MM.1S (cell line): Measurements from ENCODE around the gene R3HDM2.

ENCODE experiments used
- DNase-seq: peaks from one replicate; pipeline ENCODE4 v3.0.0-alpha.2; 2015
- H2AFZ ChIP-seq: fragments of 300-600 bp; sonication (generic); 2 replicates; pipeline ENCODE4 v1.6.0; 2016; ENCODE audit warnings: antibody characterized with exemption, low read length
- H3F3A ChIP-seq: fragments of 300-600 bp; sonication (generic); 2 replicates; pipeline ENCODE4 v1.6.1; 2016; ENCODE audit warnings: mild to moderate bottlenecking, antibody characterized with exemption, low read length, moderate library complexity, mixed read lengths; ENCODE audit not compliant: insufficient read depth
- H3K27ac ChIP-seq: fragments of 300-600 bp; sonication (generic); 2 replicates; pipeline ENCODE4 v1.5.1; 2016; ENCODE audit warnings: mild to moderate bottlenecking, low read length
- H3K27me3 ChIP-seq: fragments of 300-600 bp; sonication (generic); replicated peaks from 2 replicates; pipeline ENCODE4 v1.6.0; 2016; ENCODE audit warnings: low read length; ENCODE audit not compliant: insufficient read depth
- H3K36me3 ChIP-seq: fragments of 300-600 bp; sonication (generic); replicated peaks from 2 replicates; pipeline ENCODE4 v1.6.1; 2016; ENCODE audit warnings: mild to moderate bottlenecking, low read length, mixed read lengths; ENCODE audit not compliant: insufficient read depth
- H3K4me1 ChIP-seq: fragments of 300-600 bp; sonication (generic); 2 replicates; pipeline ENCODE4 v1.6.1; 2016; ENCODE audit warnings: low read length, mixed read lengths
- H3K4me2 ChIP-seq: fragments of 300-600 bp; sonication (generic); 2 replicates; pipeline ENCODE4 v1.6.0; 2016; ENCODE audit warnings: low read depth, low read length
- H3K4me3 ChIP-seq: fragments of 300-600 bp; sonication (generic); 2 replicates; pipeline ENCODE4 v1.5.1; 2016; ENCODE audit warnings: low read length, mixed read lengths
- H3K79me2 ChIP-seq: fragments of 300-600 bp; sonication (generic); 2 replicates; pipeline ENCODE4 v1.6.1; 2016; ENCODE audit warnings: mixed run types, low read length, mixed read lengths
- H3K9ac ChIP-seq: fragments of 300-600 bp; sonication (generic); 2 replicates; pipeline ENCODE4 v1.6.1; 2016; ENCODE audit warnings: low read length, mixed read lengths
- H3K9me2 ChIP-seq: fragments of 300-600 bp; sonication (generic); replicated peaks from 2 replicates; pipeline ENCODE4 v1.6.1; 2016; ENCODE audit warnings: mild to moderate bottlenecking, low read length, mixed read lengths; ENCODE audit not compliant: insufficient read depth
- H3K9me3 ChIP-seq: fragments of 300-600 bp; sonication (generic); replicated peaks from 2 replicates; pipeline ENCODE4 v1.6.1; 2016; ENCODE audit warnings: mild to moderate bottlenecking, low read length, mixed read lengths; ENCODE audit not compliant: insufficient read depth
- H4K20me1 ChIP-seq: fragments of 300-600 bp; sonication (generic); 2 replicates; pipeline ENCODE4 v1.6.1; 2016; ENCODE audit warnings: mild to moderate bottlenecking, low read length, moderate library complexity, mixed read lengths; ENCODE audit not compliant: insufficient read depth
- CTCF ChIP-seq: fragments of 300-600 bp; sonication (generic); IDR thresholded peaks from 2 replicates; pipeline ENCODE4 v1.5.1; 2016; ENCODE audit warnings: antibody characterized with exemption, low read length, mixed read lengths
- EZH2 ChIP-seq: fragments of 300-600 bp; sonication (generic); optimal IDR thresholded peaks from 2 replicates; pipeline ENCODE3; 2017; ENCODE audit warnings: low read depth, mild to moderate bottlenecking, antibody characterized with exemption, low read length, mixed read lengths
- EZH2phosphoT487 ChIP-seq: fragments of 300-600 bp; sonication (generic); IDR thresholded peaks from 2 replicates; pipeline ENCODE4 v1.6.1; 2018; ENCODE audit warnings: antibody characterized with exemption, low read length

Gene R3HDM2

GRCh38 chr12:57233357-57234232 is 197.2 kb downstream of the R3HDM2 start:
- Histone ChIP-seq H3K27me3 (peaks cover 7% of the 10 kb centered on the region; the same call in 1 of the 2 replicates), H3K4me3 (no peak overlapping the region), H4K20me1 (no peaks in the 10 kb centered on the region), H3K36me3 (0 out of 2 replicates have a peak, but pooled peaks cover 15% of the 10 kb centered on the region), H3K27ac (no peak overlapping the region), H2AFZ (no peak overlapping the region), H3K4me2 (no peak overlapping the region), H3F3A (peaks cover 10% of the 10 kb centered on the region; the same call in 1 of the 2 replicates), H3K9ac (no peak overlapping the region), H3K9me2 (no peaks in the 10 kb centered on the region), H3K79me2 (peaks cover 31% of the 10 kb centered on the region), H3K4me1 (peaks cover 13% of the 10 kb centered on the region), H3K9me3 (no peaks in the 10 kb centered on the region)
- TF ChIP-seq CTCF (no peak), EZH2 (no peak), EZH2phosphoT487 (no peak)
- DNase-seq: no peak

- no peak overlapping the region for H3K9ac ChIP-seq
- TF ChIP-seq EZH2 (no peak), CTCF (no peak), EZH2phosphoT487 (no peak)
- H2AFZ ChIP-seq: no peak overlapping the region
- H3K9me3 ChIP-seq: no peaks in the 10 kb centered on the region
- peaks cover 31% of the 10 kb centered on the region for H3K79me2 ChIP-seq
- H3K4me3 ChIP-seq: no peak overlapping the region
- H3K27me3 ChIP-seq: no peaks in the 10 kb centered on the region
- no peaks in the 10 kb centered on the region for H3K9me2 ChIP-seq
- H3K4me2 ChIP-seq: no peak overlapping the region
- H4K20me1 ChIP-seq: no peaks in the 10 kb centered on the region
- no peak overlapping the region for H3K27ac ChIP-seq
- H3F3A ChIP-seq: 0 out of 2 replicates have a peak, but pooled peaks cover 2% of the 10 kb centered on the region
- no peak for DNase-seq
- H3K4me1 ChIP-seq: peaks cover 11% of the 10 kb centered on the region
- 0 out of 2 replicates have a peak, but pooled peaks cover 15% of the 10 kb centered on the region for H3K36me3 ChIP-seq
Observed at GRCh38 chr12:57232156-57232756, 198.6 kb downstream of the R3HDM2 start.

GRCh38 chr12:57231276-57232021 is 199.4 kb downstream of the R3HDM2 start:
- H3K36me3 ChIP-seq: 0 out of 2 replicates have a peak, but pooled peaks cover 15% of the 10 kb centered on the region
- DNase-seq: no peak
- TF ChIP-seq CTCF: no peak
- no peak for TF ChIP-seq EZH2
- no peak for TF ChIP-seq EZH2phosphoT487
- H2AFZ ChIP-seq: no peak overlapping the region
- H3K4me1 ChIP-seq: peaks cover 11% of the 10 kb centered on the region
- H3K9me3 ChIP-seq: no peaks in the 10 kb centered on the region
- H3K4me3 ChIP-seq: peak overlapping the region; percentile 87; the same call in 1 of the 2 replicates
- peak overlapping the region; percentile 90; the same call in 1 of the 2 replicates for H3K9ac ChIP-seq
- no peaks in the 10 kb centered on the region for H3K27me3 ChIP-seq
- H3K79me2 ChIP-seq: peaks cover 31% of the 10 kb centered on the region
- no peaks in the 10 kb centered on the region for H3K9me2 ChIP-seq
- H4K20me1 ChIP-seq: no peaks in the 10 kb centered on the region
- H3K4me2 ChIP-seq: peak overlapping the region; percentile 97; the same call in 1 of the 2 replicates
- no peaks in the 10 kb centered on the region for H3F3A ChIP-seq
- no peak overlapping the region for H3K27ac ChIP-seq
